H9 (cell line): ENCODE measurements around the gene ANO3. TPM values are rescaled to one million over a fixed set of nuclear protein-coding genes. Genes with fewer than 3 reads are reported as not detected.

ENCODE experiments used
- DNase-seq: peaks from one replicate; pipeline ENCODE4 v3.0.0-alpha.2; 2017
- H2AFZ ChIP-seq: one replicate; pipeline ENCODE4 v1.6.1; 2013; ENCODE audit warnings: mild to moderate bottlenecking, low read length, control low read depth, moderate library complexity
- H2AK5ac ChIP-seq: 2 replicates; pipeline ENCODE4 v1.6.1; 2013; ENCODE audit warnings: low read length, control low read depth, mixed read lengths; ENCODE audit not compliant: insufficient read length
- H2BK120ac ChIP-seq: one replicate; pipeline ENCODE4 v1.6.1; 2013; ENCODE audit warnings: low read depth, mild to moderate bottlenecking, low read length, control low read depth, inconsistent platforms; ENCODE audit not compliant: poor library complexity, severe bottlenecking
- H2BK12ac ChIP-seq: 2 replicates; pipeline ENCODE4 v1.6.1; 2013; ENCODE audit warnings: low read length, control low read depth, mixed read lengths, low read depth; ENCODE audit not compliant: insufficient read length
- H2BK15ac ChIP-seq: 2 replicates; pipeline ENCODE4 v1.6.1; 2013; ENCODE audit warnings: low read depth, low read length, control low read depth
- H2BK20ac ChIP-seq: one replicate; pipeline ENCODE4 v1.6.1; 2013; ENCODE audit warnings: low read depth, mild to moderate bottlenecking, low read length, control low read depth, inconsistent platforms; ENCODE audit not compliant: poor library complexity, severe bottlenecking
- H2BK5ac ChIP-seq: 2 replicates; pipeline ENCODE4 v1.6.1; 2013; ENCODE audit warnings: low read length, control low read depth, mixed read lengths; ENCODE audit not compliant: insufficient read length
- H3K14ac ChIP-seq: 2 replicates; pipeline ENCODE4 v1.6.1; 2013; ENCODE audit warnings: low read length, control low read depth; ENCODE audit not compliant: insufficient read depth
- H3K18ac ChIP-seq: 2 replicates; pipeline ENCODE4 v1.6.1; 2013; ENCODE audit warnings: low read depth, mild to moderate bottlenecking, mixed read lengths, low read length, control low read depth; ENCODE audit not compliant: insufficient read length
- H3K23ac ChIP-seq: 2 replicates; pipeline ENCODE4 v1.6.1; 2013; ENCODE audit warnings: low read length, control low read depth, mixed read lengths, low read depth; ENCODE audit not compliant: insufficient read length
- H3K23me2 ChIP-seq: 2 replicates; pipeline ENCODE4 v1.6.1; 2013; ENCODE audit warnings: low read depth, mild to moderate bottlenecking, mixed read lengths, low read length, control low read depth; ENCODE audit not compliant: insufficient read length, poor library complexity, severe bottlenecking
- H3K27ac ChIP-seq: 2 replicates; pipeline ENCODE4 v1.5.1; 2013; ENCODE audit warnings: low read length, control low read depth, mixed read lengths, low read depth; ENCODE audit not compliant: insufficient read length
- H3K27me3 ChIP-seq: 2 replicates; pipeline ENCODE4 v1.6.1; 2013; ENCODE audit warnings: low read length, control low read depth, inconsistent platforms; ENCODE audit not compliant: insufficient read depth
- H3K4ac ChIP-seq: 2 replicates; pipeline ENCODE4 v1.6.1; 2013; ENCODE audit warnings: low read depth, mild to moderate bottlenecking, control low read depth, inconsistent platforms, low read length, moderate library complexity
- H3K4me1 ChIP-seq: 2 replicates; pipeline ENCODE4 v1.6.1; 2013; ENCODE audit warnings: low read length, control low read depth, inconsistent platforms; ENCODE audit not compliant: insufficient read depth
- H3K4me2 ChIP-seq: 2 replicates; pipeline ENCODE4 v1.6.1; 2013; ENCODE audit warnings: low read length, control low read depth, mixed read lengths; ENCODE audit not compliant: insufficient read length, insufficient read depth
- H3K56ac ChIP-seq: 2 replicates; pipeline ENCODE4 v1.6.1; 2013; ENCODE audit warnings: low read depth, mild to moderate bottlenecking, mixed read lengths, low read length, control low read depth; ENCODE audit not compliant: insufficient read length
- H3K79me1 ChIP-seq: 2 replicates; pipeline ENCODE4 v1.6.1; 2013; ENCODE audit warnings: low read depth, mild to moderate bottlenecking, moderate library complexity, low read length, control low read depth, inconsistent platforms; ENCODE audit not compliant: insufficient read depth, poor library complexity, severe bottlenecking
- H3K79me2 ChIP-seq: 2 replicates; pipeline ENCODE4 v1.6.1; 2013; ENCODE audit warnings: low read length, control low read depth, inconsistent platforms; ENCODE audit not compliant: insufficient read depth
- H3K9ac ChIP-seq: 2 replicates; pipeline ENCODE4 v1.6.1; 2013; ENCODE audit warnings: low read length, control low read depth, mixed read lengths; ENCODE audit not compliant: insufficient read length; ENCODE audit errors: extremely low read depth
- H3K9me3 ChIP-seq: one replicate; pipeline ENCODE4 v1.6.1; 2013; ENCODE audit warnings: low read depth, low read length, inconsistent platforms; ENCODE audit not compliant: control insufficient read depth
- H3T11ph ChIP-seq: one replicate; pipeline ENCODE4 v1.6.1; 2013; ENCODE audit warnings: mild to moderate bottlenecking, low read length, control low read depth, inconsistent platforms
- H4K20me1 ChIP-seq: one replicate; pipeline ENCODE4 v1.6.1; 2013; ENCODE audit not compliant: control insufficient read depth, insufficient read length, insufficient read depth
- H4K5ac ChIP-seq: 2 replicates; pipeline ENCODE4 v1.6.1; 2013; ENCODE audit warnings: low read depth, mild to moderate bottlenecking, mixed read lengths, low read length, control low read depth; ENCODE audit not compliant: insufficient read length
- H4K8ac ChIP-seq: replicated peaks from 2 replicates; pipeline ENCODE4 v1.6.1; 2013; ENCODE audit warnings: low read length, control low read depth, mixed read lengths, low read depth; ENCODE audit not compliant: insufficient read length
- H4K91ac ChIP-seq: 2 replicates; pipeline ENCODE4 v1.6.1; 2013; ENCODE audit warnings: low read depth, mild to moderate bottlenecking, moderate library complexity, mixed read lengths, low read length, control low read depth; ENCODE audit not compliant: insufficient read length
- H3K27ac Mint-ChIP-seq, 3 experiments: 2 replicates in 2 of 3; 3 replicates in 1 of 3; pipeline ENCODE4 v1.8.0; 2020 to 2021; ENCODE audit warnings: mixed read lengths in 3 of 3, mild to moderate bottlenecking in 1 of 3, moderate library complexity in 1 of 3
- H3K27me3 Mint-ChIP-seq: 2 replicates; pipeline ENCODE4 v1.8.0; 2021; ENCODE audit warnings: low read depth, mild to moderate bottlenecking, moderate library complexity, mixed read lengths
- H3K36me3 Mint-ChIP-seq, 3 experiments: 2 replicates in 2 of 3; 3 replicates in 1 of 3; pipeline ENCODE4 v1.8.0; 2020 to 2021; ENCODE audit warnings: low read depth in 3 of 3, mixed read lengths in 3 of 3; ENCODE audit not compliant: insufficient read depth in 1 of 3
- H3K4me1 Mint-ChIP-seq, 2 experiments: 2 replicates each; pipeline ENCODE4 v1.8.0; 2020; ENCODE audit warnings: mixed read lengths in 2 of 2
- H3K4me3 Mint-ChIP-seq, 2 experiments: 2 replicates in 1 of 2; 3 replicates in 1 of 2; pipeline ENCODE4 v1.8.0; 2020 to 2021; ENCODE audit warnings: mild to moderate bottlenecking in 2 of 2, mixed read lengths in 2 of 2, moderate library complexity in 1 of 2
- H3K9me3 Mint-ChIP-seq, 2 experiments: 2 replicates in 1 of 2; 3 replicates in 1 of 2; pipeline ENCODE4 v1.8.0; 2020; ENCODE audit warnings: mild to moderate bottlenecking in 2 of 2, mixed read lengths in 2 of 2, moderate library complexity in 1 of 2
- WGBS: extraction: QIAGEN DNeasy Blood & Tissue Kit; methylation state at CpG from one replicate; pipeline ENCODE4 v1.1.7; 2013; ENCODE audit warnings: missing lambda C conversion rate, low lambda C conversion rate, mixed read lengths; ENCODE audit not compliant: insufficient read length; ENCODE audit errors: extremely low coverage; 5-methylcytosine and 5-hydroxymethylcytosine counted together
- total RNA-seq: library from RNA; stranded (reverse); gene quantifications from 2 replicates; pipeline ENCODE4 v1.2.1, GENCODE V29; 2021
- TF ChIP-seq, protein P1 (sequence below): fragments of 200-600 bp; sonication (generic); conservative IDR thresholded peaks from 3 replicates; pipeline ENCODE4 v1.8.0; 2021; ENCODE audit warnings: antibody characterized with exemption, mild to moderate bottlenecking

ANO3 gene
- total RNA-seq, 1 experiment from 2014 or later = not detected

DNA sequence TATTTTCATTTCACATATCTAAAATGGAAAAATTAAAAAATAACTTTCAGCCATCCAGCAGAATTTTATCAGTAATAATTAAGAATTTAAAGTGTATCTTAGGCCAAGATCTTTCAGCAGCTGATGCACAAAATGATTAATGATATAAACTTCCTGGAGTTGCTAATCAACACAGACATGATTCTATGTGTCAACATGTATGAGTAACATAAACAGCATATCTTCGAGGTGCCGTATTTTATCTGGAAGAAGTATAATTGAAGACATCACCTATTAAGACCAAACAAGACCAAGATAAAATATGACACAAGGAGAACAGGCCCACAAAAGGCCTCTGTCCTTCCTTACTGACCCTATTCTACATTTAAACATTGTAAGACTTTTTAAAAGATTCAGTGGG is 344.7 kb downstream of the ANO3 start:
- H3K9me3 Mint-ChIP-seq = no peaks in the 10 kb centered on the region
- H3K4me3 Mint-ChIP-seq = no peak overlapping the region
- no peaks in the 10 kb centered on the region for H3K27me3 ChIP-seq

More for the DNA sequence above, 344.7 kb downstream of the ANO3 start:
- Histone ChIP-seq H4K8ac (no peak overlapping the region), H3K23me2 (no peaks in the 10 kb centered on the region), H2BK15ac (no peak overlapping the region), H3K79me2 (no peaks in the 10 kb centered on the region), H3K9ac (no peak overlapping the region), H3K4ac (no peak overlapping the region), H3K18ac (no peak overlapping the region), H3K56ac (no peak overlapping the region), H2BK20ac (no peak overlapping the region), H3K14ac (no peak overlapping the region), H3T11ph (no peak overlapping the region), H2BK5ac (no peak overlapping the region), H3K23ac (no peak overlapping the region), H3K9me3 (no peaks in the 10 kb centered on the region), H2BK120ac (no peak overlapping the region), H2AFZ (no peak overlapping the region), H3K4me1 (no peaks in the 10 kb centered on the region), H2AK5ac (no peak overlapping the region), H4K91ac (no peak overlapping the region), H2BK12ac (no peak overlapping the region), H3K79me1 (no peaks in the 10 kb centered on the region), H3K4me2 (no peak overlapping the region), H4K5ac (no peak overlapping the region), H3K27ac (no peak overlapping the region), H4K20me1 (no peaks in the 10 kb centered on the region)
- WGBS = no CpG with 5 or more reads among the region's 2 CpGs
- Mint-ChIP-seq H3K36me3 (no peaks in the 10 kb centered on the region; a peak in 1 of 7 replicates), H3K27me3 (no peaks in the 10 kb centered on the region), H3K27ac (no peak overlapping the region), H3K4me1 (no peaks in the 10 kb centered on the region)
- no peak for DNase-seq
- TF ChIP-seq, protein P1, sequence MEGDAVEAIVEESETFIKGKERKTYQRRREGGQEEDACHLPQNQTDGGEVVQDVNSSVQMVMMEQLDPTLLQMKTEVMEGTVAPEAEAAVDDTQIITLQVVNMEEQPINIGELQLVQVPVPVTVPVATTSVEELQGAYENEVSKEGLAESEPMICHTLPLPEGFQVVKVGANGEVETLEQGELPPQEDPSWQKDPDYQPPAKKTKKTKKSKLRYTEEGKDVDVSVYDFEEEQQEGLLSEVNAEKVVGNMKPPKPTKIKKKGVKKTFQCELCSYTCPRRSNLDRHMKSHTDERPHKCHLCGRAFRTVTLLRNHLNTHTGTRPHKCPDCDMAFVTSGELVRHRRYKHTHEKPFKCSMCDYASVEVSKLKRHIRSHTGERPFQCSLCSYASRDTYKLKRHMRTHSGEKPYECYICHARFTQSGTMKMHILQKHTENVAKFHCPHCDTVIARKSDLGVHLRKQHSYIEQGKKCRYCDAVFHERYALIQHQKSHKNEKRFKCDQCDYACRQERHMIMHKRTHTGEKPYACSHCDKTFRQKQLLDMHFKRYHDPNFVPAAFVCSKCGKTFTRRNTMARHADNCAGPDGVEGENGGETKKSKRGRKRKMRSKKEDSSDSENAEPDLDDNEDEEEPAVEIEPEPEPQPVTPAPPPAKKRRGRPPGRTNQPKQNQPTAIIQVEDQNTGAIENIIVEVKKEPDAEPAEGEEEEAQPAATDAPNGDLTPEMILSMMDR = no peak
